ENCODE data around the gene TMA16. TPM values are rescaled to one million over a fixed set of nuclear protein-coding genes. Genes with fewer than 3 reads are reported as not detected.

Gene TMA16
- total RNA-seq, 2 donors from 2014 or later = 14.6 to 20.6 TPM

GRCh38 chr4:163550869-163551267 lies 56.4 kb downstream of the TMA16 start:
- no peak for ATAC-seq
- intact Hi-C loops (cut with DNase I, micrococcal nuclease) = loop anchor here (10.0 kb wide), 2 partner anchors 1174 to 1184 kb away; no protein-coding TSS in a partner anchor
- DNase-seq = no peak

- no peak for DNase-seq
- intact Hi-C loops (cut with DNase I, micrococcal nuclease) = loop anchor here (10.0 kb wide), 2 partner anchors 1172 to 1182 kb away; no protein-coding TSS in a partner anchor
- ATAC-seq = no peak
These were observed 58.7 kb downstream of the TMA16 start for GRCh38 chr4:163553146-163553545.

DNA sequence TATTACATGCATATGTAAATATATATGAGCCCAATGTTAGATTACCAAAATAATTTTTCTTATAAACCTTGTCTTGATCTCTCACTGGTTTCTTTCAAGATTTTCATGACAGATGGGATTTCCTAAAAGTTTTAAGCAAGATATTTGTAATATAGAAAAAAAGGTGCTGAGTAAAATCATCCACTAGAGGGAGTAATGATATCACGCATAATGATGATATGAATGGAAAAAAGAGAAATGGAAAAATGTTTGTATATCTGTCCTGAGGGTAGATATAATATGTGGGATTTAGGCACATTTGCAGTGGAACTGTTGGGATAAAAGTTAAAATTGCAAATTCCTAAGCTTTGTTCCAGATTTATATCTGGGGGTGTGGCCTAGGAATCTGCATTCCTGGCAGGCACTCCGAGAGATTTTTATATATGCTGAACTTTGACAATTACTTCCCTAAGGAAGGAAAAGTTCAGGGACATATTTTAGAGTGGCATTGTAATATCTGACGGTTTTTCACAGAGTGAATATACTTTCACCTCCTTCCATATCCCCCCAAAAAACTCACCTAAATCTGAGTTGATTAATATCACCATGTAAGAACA lies 60.5 kb downstream of the TMA16 start:
- DNase-seq = no peak
- intact Hi-C loops (cut with DNase I, micrococcal nuclease) = loop anchor here (10.0 kb wide), 2 partner anchors 1170 to 1180 kb away; no protein-coding TSS in a partner anchor
- no peak for ATAC-seq

- DNase-seq = no peak
- no peak for ATAC-seq
- intact Hi-C loops (cut with DNase I, micrococcal nuclease) = loop anchor here (10.0 kb wide), 2 partner anchors 1169 to 1179 kb away; no protein-coding TSS in a partner anchor
These were observed 61.7 kb downstream of the TMA16 start for GRCh38 chr4:163556177-163556576.

- no peak for DNase-seq
- ATAC-seq = no peak
- intact Hi-C loops (cut with DNase I, micrococcal nuclease) = loop anchor here (10.0 kb wide), 2 partner anchors 1168 to 1178 kb away; no protein-coding TSS in a partner anchor
These were observed 62.3 kb downstream of the TMA16 start for GRCh38 chr4:163556650-163557391.

GRCh38 chr4:163558539-163559044 lies 64.1 kb downstream of the TMA16 start:
- intact Hi-C loops (cut with DNase I, micrococcal nuclease) = loop anchor here (10.0 kb wide), 2 partner anchors 1166 to 1176 kb away; no protein-coding TSS in a partner anchor
- ATAC-seq (no peak), DNase-seq (peak in 1 of 2 donors; percentile 35)

DNA sequence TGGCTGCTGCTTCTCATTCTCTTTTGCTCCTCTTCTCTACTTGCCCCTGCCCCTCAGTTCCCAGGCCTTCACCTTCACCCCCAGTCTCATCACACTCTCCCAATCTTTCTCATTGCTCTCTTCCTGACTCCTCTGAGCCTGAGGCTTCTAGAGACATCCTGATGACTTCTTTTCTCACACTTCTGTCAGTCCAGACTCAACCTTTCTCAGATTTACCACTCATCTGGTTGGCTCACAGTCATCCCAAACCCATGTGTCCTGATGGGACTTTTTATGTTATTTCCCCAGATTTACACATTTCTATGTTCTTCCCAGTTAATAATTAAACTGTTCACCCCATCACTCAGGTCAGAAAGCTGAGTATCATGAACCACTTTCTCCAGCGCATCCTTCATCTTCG lies 68.0 kb downstream of the TMA16 start:
- DNase-seq (no peak), ATAC-seq (no peak)
- intact Hi-C loops (cut with DNase I, micrococcal nuclease) = no loop called here

GRCh38 chr4:163563592-163563991 lies 69.1 kb downstream of the TMA16 start:
- DNase-seq = no peak
- intact Hi-C loops (cut with DNase I, micrococcal nuclease) = no loop called here
- no peak for ATAC-seq

GRCh38 chr4:163564221-163564720 lies 69.8 kb downstream of the TMA16 start:
- no peak for DNase-seq
- intact Hi-C loops (cut with DNase I, micrococcal nuclease) = no loop called here
- no peak for ATAC-seq

DNA sequence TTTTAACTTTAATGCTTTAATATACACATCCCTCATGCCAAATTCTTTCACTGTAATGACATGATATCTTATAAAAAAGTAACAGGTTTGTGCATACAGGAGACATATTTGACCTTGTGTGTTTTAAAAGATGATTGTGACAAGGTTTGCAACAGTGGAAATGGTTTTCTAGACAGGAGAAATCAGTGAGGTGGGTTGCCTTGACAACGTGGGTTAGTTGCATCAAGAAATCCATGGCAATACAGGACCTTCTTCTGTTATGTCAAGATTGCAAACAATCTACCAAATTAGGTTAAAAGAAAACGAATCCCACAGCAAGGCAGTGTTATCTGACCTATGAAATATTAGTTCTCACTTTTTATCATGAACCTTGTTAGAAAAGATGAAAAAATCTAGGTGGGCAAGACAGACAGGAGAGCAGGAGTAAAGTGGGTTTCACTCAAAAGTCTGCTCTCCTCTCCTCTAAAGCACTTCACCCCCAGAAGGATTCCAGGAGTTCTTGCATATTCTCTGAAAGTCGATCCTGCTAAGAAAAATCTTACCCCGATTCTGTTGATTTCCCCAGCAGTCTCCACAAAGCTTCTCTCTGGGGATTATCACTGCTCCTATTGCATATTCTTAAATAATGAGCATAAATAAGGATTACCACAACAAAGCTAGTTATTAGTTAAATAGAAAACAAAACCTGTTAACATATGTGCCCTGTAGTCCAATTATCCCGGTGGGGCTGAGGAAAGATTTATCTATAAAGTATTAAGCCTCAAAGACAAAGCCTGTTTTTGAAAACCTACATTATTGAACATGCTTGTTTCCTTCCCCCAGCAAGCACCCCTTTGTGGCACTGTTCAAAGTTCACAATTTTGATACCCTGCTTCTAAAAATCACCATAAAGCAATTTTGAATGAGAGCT lies 71.0 kb downstream of the TMA16 start:
- no peak for DNase-seq
- no peak for ATAC-seq
- intact Hi-C loops (cut with DNase I, micrococcal nuclease) = no loop called here

DNA sequence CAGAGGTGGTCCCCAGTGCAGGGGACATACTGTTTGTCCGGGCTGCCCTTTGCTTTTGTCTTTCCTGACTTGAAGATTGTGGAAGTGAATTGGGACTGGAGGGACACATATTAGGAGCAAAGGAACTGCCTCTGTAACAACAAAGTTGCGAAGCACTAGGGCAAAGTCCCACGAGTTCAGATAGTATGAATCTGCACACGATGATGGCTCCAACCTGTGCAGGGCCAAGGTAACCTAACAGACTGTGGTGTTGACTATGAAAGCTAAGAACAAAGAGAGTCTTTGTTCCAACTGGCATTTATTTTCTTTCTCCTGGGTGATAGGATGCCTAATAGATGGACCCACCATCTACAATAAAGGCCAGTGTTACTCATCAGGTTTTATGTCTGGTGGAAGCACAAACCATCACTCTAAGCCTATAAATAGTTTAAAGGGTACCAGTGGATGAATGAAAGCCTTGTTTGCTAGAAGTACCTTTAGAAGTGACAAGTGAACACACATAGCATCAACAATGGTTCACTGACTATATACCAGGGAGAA lies 71.8 kb downstream of the TMA16 start:
- DNase-seq (no peak), ATAC-seq (no peak)
- intact Hi-C loops (cut with DNase I, micrococcal nuclease) = no loop called here

DNA sequence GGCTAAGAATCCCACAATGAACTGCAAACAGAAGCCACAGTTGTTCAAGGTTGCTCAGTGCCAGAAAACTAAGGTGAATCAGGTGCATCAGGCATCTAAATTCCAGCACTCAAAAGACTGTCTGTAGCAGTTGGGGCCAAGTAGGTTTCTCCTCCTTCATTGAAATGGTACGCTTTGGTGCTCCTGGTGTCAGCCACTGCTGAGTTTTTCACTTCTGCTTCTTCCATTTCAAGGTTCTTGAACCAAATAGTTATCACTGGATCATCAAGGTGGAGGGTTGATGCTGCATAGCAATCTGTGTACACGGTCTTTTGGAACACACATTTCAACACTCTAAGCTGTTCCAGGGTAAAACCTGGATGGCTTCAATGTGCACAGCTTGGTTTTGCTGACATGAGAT lies 74.4 kb downstream of the TMA16 start:
- intact Hi-C loops (cut with DNase I, micrococcal nuclease) = no loop called here
- no peak for DNase-seq
- no peak for ATAC-seq

Other genes with a start within 250 kb of the TMA16 start
- gene NPY1R, start 162.1 kb upstream of the TMA16 start, total RNA-seq = 1 to 10 TPM; 4.9 to 6.6 TPM
- under 1 TPM; 0.55 to 0.70 TPM for gene NPY5R, start 150.8 kb upstream of the TMA16 start, total RNA-seq
- gene TKTL2, start 20.9 kb upstream of the TMA16 start, total RNA-seq = not detected

Measured in left colon (tissue), 2 donors.